WTC11 (cell line): Measurements from ENCODE around the gene IMPDH2. TPM values are rescaled to one million over a fixed set of nuclear protein-coding genes. Genes with fewer than 3 reads are reported as not detected.

Experiments used
- ATF2 ChIP-seq: sonication (generic); formaldehyde crosslinking; IDR thresholded peaks from 2 replicates; pipeline ENCODE4 v1.8.1; 2022; ENCODE audit warnings: low read depth, missing genetic modification reagents, borderline replicate concordance
- ATF3 ChIP-seq: sonication (generic); formaldehyde crosslinking; conservative IDR thresholded peaks from 2 replicates; pipeline ENCODE4 v1.8.1; 2022; ENCODE audit warnings: mild to moderate bottlenecking, missing genetic modification reagents
- CREM ChIP-seq: sonication (generic); formaldehyde crosslinking; IDR thresholded peaks from 2 replicates; pipeline ENCODE4 v1.8.1; 2022; ENCODE audit warnings: mild to moderate bottlenecking, missing genetic modification reagents, moderate library complexity
- EMX1 ChIP-seq: fragments of 250-450 bp; sonication (Bioruptor Pico); IDR thresholded peaks from 2 replicates; pipeline ENCODE4 v1.8.0; 2021; ENCODE audit warnings: mild to moderate bottlenecking
- ESRRA ChIP-seq: sonication (generic); formaldehyde crosslinking; IDR thresholded peaks from 2 replicates; pipeline ENCODE4 v1.8.1; 2022; ENCODE audit warnings: mild to moderate bottlenecking, missing genetic modification reagents, borderline replicate concordance
- GABPB1 ChIP-seq: sonication (generic); formaldehyde crosslinking; IDR thresholded peaks from 2 replicates; pipeline ENCODE4 v1.8.1; 2023; ENCODE audit warnings: mild to moderate bottlenecking, missing genetic modification reagents
- IRF2 ChIP-seq: sonication (generic); formaldehyde crosslinking; IDR thresholded peaks from 2 replicates; pipeline ENCODE4 v1.8.0; 2022; ENCODE audit warnings: low read depth, missing genetic modification reagents, borderline replicate concordance
- JUN ChIP-seq: sonication (generic); formaldehyde crosslinking; IDR thresholded peaks from 2 replicates; pipeline ENCODE4 v1.8.0; 2023; ENCODE audit warnings: mild to moderate bottlenecking, missing genetic modification reagents
- MXD4 ChIP-seq: fragments of 250-450 bp; sonication (Bioruptor Pico); IDR thresholded peaks from 2 replicates; pipeline ENCODE4 v1.8.0; 2021; ENCODE audit warnings: mild to moderate bottlenecking, moderate library complexity, borderline replicate concordance
- RORB ChIP-seq: fragments of 250-450 bp; sonication (Bioruptor Pico); IDR thresholded peaks from 2 replicates; pipeline ENCODE4 v1.9.0; 2021; ENCODE audit warnings: mild to moderate bottlenecking
- SOX15 ChIP-seq: fragments of 250-450 bp; sonication (Bioruptor Pico); IDR thresholded peaks from 2 replicates; pipeline ENCODE4 v1.9.0; 2021; ENCODE audit warnings: mild to moderate bottlenecking
- TCF7 ChIP-seq: sonication (generic); formaldehyde crosslinking; IDR thresholded peaks from 2 replicates; pipeline ENCODE4 v1.8.0; 2022; ENCODE audit warnings: mild to moderate bottlenecking, low read depth, missing genetic modification reagents, moderate library complexity
- TEAD1 ChIP-seq: sonication (generic); formaldehyde crosslinking; IDR thresholded peaks from 2 replicates; pipeline ENCODE4 v1.8.0; 2022; ENCODE audit warnings: mild to moderate bottlenecking, missing genetic modification reagents
- TP53 ChIP-seq: sonication (generic); formaldehyde crosslinking; IDR thresholded peaks from 2 replicates; pipeline ENCODE4 v1.8.1; 2023; ENCODE audit warnings: mild to moderate bottlenecking, missing genetic modification reagents
- ZNF121 ChIP-seq: sonication (generic); formaldehyde crosslinking; IDR thresholded peaks from 2 replicates; pipeline ENCODE4 v1.8.0; 2023; ENCODE audit warnings: missing genetic modification reagents
- ZNF317 ChIP-seq: sonication (generic); formaldehyde crosslinking; IDR thresholded peaks from 2 replicates; pipeline ENCODE4 v1.8.1; 2023; ENCODE audit warnings: low read depth, mild to moderate bottlenecking, moderate library complexity, missing genetic modification reagents, borderline replicate concordance
- ZNF423 ChIP-seq: fragments of 250-450 bp; sonication (Bioruptor Pico); IDR thresholded peaks from 2 replicates; pipeline ENCODE4 v2.1.2; 2022; ENCODE audit warnings: mild to moderate bottlenecking, moderate library complexity
- total RNA-seq: library from RNA; stranded (reverse); gene quantifications from 3 replicates; pipeline ENCODE4 v1.2.3, GENCODE V29; 2021
- TF ChIP-seq, protein P1 (sequence below): fragments of 250-450 bp; sonication (Bioruptor Pico); IDR thresholded peaks from 2 replicates; pipeline ENCODE4 v1.9.0; 2021; ENCODE audit warnings: moderate library complexity, mild to moderate bottlenecking, inconsistent platforms, borderline replicate concordance
- TF ChIP-seq, protein P2 (sequence below): sonication (generic); formaldehyde crosslinking; IDR thresholded peaks from 2 replicates; pipeline ENCODE4 v1.8.0; 2022; ENCODE audit warnings: mild to moderate bottlenecking, missing genetic modification reagents
- TF ChIP-seq, protein P3 (sequence below): sonication (generic); formaldehyde crosslinking; IDR thresholded peaks from 2 replicates; pipeline ENCODE4 v1.8.0; 2022; ENCODE audit warnings: missing genetic modification reagents
- TF ChIP-seq, protein P4 (sequence below): fragments of 250-450 bp; sonication (Bioruptor Pico); conservative IDR thresholded peaks from 2 replicates; pipeline ENCODE4 v1.9.0; 2021; ENCODE audit warnings: mild to moderate bottlenecking

The IMPDH2 gene
- total RNA-seq, 1 experiment from 2014 or later, result 452 TPM

DNA sequence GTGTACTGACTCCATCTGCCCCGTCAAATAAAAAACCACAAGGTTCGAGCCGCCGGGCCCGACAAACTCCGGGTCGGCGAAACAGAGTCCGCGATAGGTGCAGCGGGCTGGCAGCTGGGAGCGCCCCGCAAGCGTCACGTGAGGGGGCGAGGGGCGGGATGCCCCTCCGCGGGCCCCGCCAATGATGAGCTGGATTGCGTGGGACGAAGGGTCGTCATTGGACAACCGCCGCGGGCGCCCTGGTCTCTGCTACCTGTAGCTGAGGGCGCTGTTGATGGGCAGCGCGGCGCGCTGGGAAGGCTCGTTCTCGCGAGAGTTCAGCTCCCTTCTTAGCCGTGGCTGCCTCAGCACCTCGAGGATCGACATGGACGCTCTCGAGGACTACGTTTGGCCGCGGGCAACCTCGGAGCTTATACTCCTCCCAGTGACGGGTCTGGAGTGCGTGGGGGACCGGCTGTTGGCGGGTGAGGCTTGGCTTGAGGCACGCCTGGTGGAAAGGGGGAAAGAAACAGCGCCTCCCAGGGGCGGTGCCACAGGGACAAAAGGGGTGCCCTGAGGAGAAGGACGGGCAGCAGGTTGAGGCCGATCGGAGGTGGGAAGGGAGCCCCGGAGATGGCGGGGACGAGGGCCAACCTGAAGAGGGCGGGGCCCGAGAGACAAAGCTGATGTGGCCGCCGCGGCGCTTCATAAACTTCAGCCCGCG lies 22.0 kb downstream of the IMPDH2 start, which contains the start of gene WDR6 (continued):
- TF ChIP-seq, protein P1, sequence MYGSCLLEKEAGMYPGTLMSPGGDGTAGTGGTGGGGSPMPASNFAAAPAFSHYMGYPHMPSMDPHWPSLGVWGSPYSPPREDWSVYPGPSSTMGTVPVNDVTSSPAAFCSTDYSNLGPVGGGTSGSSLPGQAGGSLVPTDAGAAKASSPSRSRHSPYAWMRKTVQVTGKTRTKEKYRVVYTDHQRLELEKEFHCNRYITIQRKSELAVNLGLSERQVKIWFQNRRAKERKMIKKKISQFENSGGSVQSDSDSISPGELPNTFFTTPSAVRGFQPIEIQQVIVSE (CRISPR knock-in tag), result no peak
- TF ChIP-seq SOX15 (CRISPR knock-in tag), result no peak
- TF ChIP-seq TEAD1 (CRISPR knock-in tag), result peak; percentile 14; the same call in 1 of the 2 replicates
- TF ChIP-seq, protein P2, sequence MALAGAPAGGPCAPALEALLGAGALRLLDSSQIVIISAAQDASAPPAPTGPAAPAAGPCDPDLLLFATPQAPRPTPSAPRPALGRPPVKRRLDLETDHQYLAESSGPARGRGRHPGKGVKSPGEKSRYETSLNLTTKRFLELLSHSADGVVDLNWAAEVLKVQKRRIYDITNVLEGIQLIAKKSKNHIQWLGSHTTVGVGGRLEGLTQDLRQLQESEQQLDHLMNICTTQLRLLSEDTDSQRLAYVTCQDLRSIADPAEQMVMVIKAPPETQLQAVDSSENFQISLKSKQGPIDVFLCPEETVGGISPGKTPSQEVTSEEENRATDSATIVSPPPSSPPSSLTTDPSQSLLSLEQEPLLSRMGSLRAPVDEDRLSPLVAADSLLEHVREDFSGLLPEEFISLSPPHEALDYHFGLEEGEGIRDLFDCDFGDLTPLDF (CRISPR knock-in tag), result no peak
- TF ChIP-seq JUN (CRISPR knock-in tag), result no peak
- TF ChIP-seq IRF2 (CRISPR knock-in tag), result no peak; the same call in 1 of the 2 replicates
- no peak for TF ChIP-seq ZNF121
- peak; percentile 82 for TF ChIP-seq GABPB1 (CRISPR knock-in tag)
- no peak for TF ChIP-seq ATF3
- peak; percentile 46; the same call in 1 of the 2 replicates for TF ChIP-seq EMX1 (CRISPR knock-in tag)
- TF ChIP-seq CREM (CRISPR knock-in tag), result peak; percentile 17; the same call in 1 of the 2 replicates
- TF ChIP-seq TP53, result peak; percentile 37; the same call in 1 of the 2 replicates
- peak; percentile 13; the same call in 1 of the 2 replicates for TF ChIP-seq ZNF423 (CRISPR knock-in tag)
- no peak for TF ChIP-seq RORB (CRISPR knock-in tag)
- TF ChIP-seq, protein P3, sequence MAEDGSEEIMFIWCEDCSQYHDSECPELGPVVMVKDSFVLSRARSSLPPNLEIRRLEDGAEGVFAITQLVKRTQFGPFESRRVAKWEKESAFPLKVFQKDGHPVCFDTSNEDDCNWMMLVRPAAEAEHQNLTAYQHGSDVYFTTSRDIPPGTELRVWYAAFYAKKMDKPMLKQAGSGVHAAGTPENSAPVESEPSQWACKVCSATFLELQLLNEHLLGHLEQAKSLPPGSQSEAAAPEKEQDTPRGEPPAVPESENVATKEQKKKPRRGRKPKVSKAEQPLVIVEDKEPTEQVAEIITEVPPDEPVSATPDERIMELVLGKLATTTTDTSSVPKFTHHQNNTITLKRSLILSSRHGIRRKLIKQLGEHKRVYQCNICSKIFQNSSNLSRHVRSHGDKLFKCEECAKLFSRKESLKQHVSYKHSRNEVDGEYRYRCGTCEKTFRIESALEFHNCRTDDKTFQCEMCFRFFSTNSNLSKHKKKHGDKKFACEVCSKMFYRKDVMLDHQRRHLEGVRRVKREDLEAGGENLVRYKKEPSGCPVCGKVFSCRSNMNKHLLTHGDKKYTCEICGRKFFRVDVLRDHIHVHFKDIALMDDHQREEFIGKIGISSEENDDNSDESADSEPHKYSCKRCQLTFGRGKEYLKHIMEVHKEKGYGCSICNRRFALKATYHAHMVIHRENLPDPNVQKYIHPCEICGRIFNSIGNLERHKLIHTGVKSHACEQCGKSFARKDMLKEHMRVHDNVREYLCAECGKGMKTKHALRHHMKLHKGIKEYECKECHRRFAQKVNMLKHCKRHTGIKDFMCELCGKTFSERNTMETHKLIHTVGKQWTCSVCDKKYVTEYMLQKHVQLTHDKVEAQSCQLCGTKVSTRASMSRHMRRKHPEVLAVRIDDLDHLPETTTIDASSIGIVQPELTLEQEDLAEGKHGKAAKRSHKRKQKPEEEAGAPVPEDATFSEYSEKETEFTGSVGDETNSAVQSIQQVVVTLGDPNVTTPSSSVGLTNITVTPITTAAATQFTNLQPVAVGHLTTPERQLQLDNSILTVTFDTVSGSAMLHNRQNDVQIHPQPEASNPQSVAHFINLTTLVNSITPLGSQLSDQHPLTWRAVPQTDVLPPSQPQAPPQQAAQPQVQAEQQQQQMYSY (CRISPR knock-in tag), result no peak
- no peak for TF ChIP-seq TCF7 (CRISPR knock-in tag)
- no peak for TF ChIP-seq ZNF317 (CRISPR knock-in tag)
- no peak for TF ChIP-seq ATF2 (CRISPR knock-in tag)
- TF ChIP-seq MXD4 (CRISPR knock-in tag), result no peak
- peak; percentile 48; the same call in 1 of the 2 replicates for TF ChIP-seq ESRRA
- TF ChIP-seq, protein P4, sequence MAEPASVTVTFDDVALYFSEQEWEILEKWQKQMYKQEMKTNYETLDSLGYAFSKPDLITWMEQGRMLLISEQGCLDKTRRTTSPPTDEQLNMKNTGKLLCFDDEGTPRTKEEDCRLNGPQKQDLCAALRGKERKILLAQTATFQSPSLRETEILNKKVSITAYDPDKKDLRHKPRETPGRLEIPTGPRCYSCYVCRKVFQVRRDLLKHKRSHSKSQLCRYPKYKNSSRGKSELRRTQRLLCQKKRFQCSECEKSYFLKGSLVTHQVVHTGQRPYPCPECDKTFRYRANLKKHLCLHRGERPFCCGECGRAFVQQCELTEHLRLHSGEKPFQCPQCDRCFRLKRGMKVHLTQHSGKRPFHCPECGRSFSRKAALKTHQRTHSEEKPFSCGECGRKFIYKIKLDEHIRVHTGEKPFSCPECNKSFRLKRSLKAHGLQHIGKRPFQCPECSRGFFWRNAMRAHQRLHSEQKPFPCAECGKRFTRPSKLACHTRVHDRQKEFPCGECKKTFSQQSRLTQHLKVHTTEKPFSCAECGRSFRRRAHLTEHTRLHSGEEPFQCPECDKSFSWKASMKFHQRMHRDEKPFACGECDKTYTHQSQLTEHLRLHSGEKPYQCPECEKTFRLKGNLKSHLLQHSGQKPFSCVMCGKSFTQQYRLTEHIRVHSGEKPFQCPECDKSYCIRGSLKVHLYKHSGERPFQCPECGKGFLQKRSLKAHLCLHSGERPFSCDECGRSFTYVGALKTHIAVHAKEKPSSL, result no peak
